Upper lobe of right lung (tissue), 1 donor: ENCODE measurements around the gene C16orf82. TPM values are rescaled to one million over a fixed set of nuclear protein-coding genes. Genes with fewer than 3 reads are reported as not detected.

ENCODE experiments used
- ATAC-seq: fragments of 200-7000 bp; cut with Tn5 transposase; one replicate; pipeline ENCODE4 v1.9.1; 2020; ENCODE audit warnings: mild to moderate bottlenecking, moderate library complexity
- DNase-seq: peaks from one replicate; pipeline ENCODE4 v3.0.0-alpha.2; 2020
- H3K27ac ChIP-seq: fragments of 200-600 bp; one replicate; pipeline ENCODE4 v1.8.0; 2022
- H3K27me3 ChIP-seq: fragments of 200-600 bp; one replicate; pipeline ENCODE4 v1.8.0; 2022; ENCODE audit warnings: mild to moderate bottlenecking
- H3K36me3 ChIP-seq: fragments of 200-600 bp; one replicate; pipeline ENCODE4 v1.8.0; 2022
- H3K4me1 ChIP-seq: fragments of 200-600 bp; one replicate; pipeline ENCODE4 v1.8.0; 2022
- H3K4me3 ChIP-seq: fragments of 200-600 bp; one replicate; pipeline ENCODE4 v1.8.0; 2022; ENCODE audit warnings: mild to moderate bottlenecking
- H3K9me3 ChIP-seq: fragments of 200-600 bp; one replicate; pipeline ENCODE4 v1.8.0; 2022
- intact Hi-C: fragments of 100-400 bp; cut with DNase I; formaldehyde crosslinking; loops from one replicate; pipeline ENCODE4 v1.11.0; 2022
- long read RNA-seq: library from polyadenylated mRNA; unstranded; transcript quantifications from one replicate; pipeline ENCODE4 v2.0.0, GENCODE V29; 2021
- total RNA-seq: library from RNA; stranded (reverse); fragmentation: NEBNext Ultra II Directional; extraction: Animal tissue kit (Norgen Biotek cat#: 25700); gene quantifications from one replicate; pipeline ENCODE4 v1.2.1, GENCODE V29; 2021
- TF ChIP-seq, protein P1 (sequence below): fragments of 200-600 bp; IDR thresholded peaks from one replicate; pipeline ENCODE4 v1.8.0; 2022; ENCODE audit warnings: antibody characterized with exemption
- donor health status: DM: no; HTN: yes; CAD: no; lungs with severe emphysema.

The C16orf82 gene
- total RNA-seq, result not detected
- long read RNA-seq, result 0 reads

- intact Hi-C loops, result no loop called here
- Histone ChIP-seq H3K36me3 (no peaks in the 10 kb centered on the region), H3K27me3 (peaks cover 5% of the 10 kb centered on the region), H3K4me1 (no peaks in the 10 kb centered on the region), H3K27ac (no peak within 1 kb of the TSS), H3K4me3 (no peak within 1 kb of the TSS), H3K9me3 (no peaks in the 10 kb centered on the region)
- DNase-seq (no peak), ATAC-seq (peak; percentile 16)
- TF ChIP-seq, protein P1, sequence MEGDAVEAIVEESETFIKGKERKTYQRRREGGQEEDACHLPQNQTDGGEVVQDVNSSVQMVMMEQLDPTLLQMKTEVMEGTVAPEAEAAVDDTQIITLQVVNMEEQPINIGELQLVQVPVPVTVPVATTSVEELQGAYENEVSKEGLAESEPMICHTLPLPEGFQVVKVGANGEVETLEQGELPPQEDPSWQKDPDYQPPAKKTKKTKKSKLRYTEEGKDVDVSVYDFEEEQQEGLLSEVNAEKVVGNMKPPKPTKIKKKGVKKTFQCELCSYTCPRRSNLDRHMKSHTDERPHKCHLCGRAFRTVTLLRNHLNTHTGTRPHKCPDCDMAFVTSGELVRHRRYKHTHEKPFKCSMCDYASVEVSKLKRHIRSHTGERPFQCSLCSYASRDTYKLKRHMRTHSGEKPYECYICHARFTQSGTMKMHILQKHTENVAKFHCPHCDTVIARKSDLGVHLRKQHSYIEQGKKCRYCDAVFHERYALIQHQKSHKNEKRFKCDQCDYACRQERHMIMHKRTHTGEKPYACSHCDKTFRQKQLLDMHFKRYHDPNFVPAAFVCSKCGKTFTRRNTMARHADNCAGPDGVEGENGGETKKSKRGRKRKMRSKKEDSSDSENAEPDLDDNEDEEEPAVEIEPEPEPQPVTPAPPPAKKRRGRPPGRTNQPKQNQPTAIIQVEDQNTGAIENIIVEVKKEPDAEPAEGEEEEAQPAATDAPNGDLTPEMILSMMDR, result no peak
Observed at GRCh38 chr16:27066668-27067537, at the start of gene C16orf82. TSS of gene C16orf82 (plus strand) at chr16:27066927.

DNA sequence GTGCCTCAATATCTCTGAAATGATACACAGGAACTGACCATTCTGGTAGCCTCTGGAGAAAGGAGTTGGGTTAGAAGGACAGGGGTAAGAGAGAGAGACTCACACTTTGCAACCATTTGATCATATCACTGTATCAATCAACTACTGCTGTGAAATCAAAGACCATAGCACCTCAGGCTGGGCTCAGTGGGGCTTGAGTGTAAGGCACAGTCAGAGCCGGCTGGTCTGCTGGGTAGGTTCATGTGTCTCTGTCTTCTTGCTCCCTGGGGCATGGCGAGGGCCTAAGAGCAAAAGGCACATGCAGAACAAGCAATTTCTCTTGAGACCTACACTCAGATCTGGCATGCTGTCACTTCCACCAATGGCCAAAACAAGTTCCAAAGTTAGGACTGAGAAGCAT lies 46.7 kb upstream of the C16orf82 start:
- DNase-seq, result no peak
- Histone ChIP-seq H3K4me1 (no peaks in the 10 kb centered on the region), H3K27ac (no peak overlapping the region), H3K9me3 (no peaks in the 10 kb centered on the region), H3K36me3 (no peaks in the 10 kb centered on the region), H3K27me3 (no peaks in the 10 kb centered on the region), H3K4me3 (no peak overlapping the region)
- no peak for ATAC-seq
- intact Hi-C loops, result no loop called here
- TF ChIP-seq, protein P1, result no peak

DNA sequence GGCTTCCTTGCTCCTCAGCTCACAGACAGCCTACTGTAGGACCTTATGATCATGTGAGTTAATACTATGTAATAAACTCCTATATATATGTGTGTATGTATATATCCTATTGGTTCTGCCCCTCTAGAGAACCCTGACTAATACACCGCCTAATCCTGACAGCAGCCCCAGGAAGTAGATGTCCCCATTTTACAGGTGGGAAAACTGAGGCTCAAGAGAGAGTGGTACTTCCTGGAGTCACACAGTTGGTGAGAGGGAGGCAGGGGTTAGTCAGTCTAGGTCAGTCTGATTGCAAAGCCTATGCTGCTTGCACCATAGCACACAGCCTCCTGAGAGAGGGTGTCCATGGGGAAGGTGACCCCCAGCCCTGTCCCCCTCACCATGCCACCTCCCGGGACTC lies 42.7 kb upstream of the C16orf82 start:
- Histone ChIP-seq H3K4me3 (no peak overlapping the region), H3K36me3 (no peaks in the 10 kb centered on the region), H3K9me3 (no peaks in the 10 kb centered on the region), H3K4me1 (no peaks in the 10 kb centered on the region), H3K27me3 (no peaks in the 10 kb centered on the region), H3K27ac (no peak overlapping the region)
- ATAC-seq, result no peak
- DNase-seq, result no peak
- TF ChIP-seq, protein P1, result no peak
- intact Hi-C loops, result no loop called here

DNA sequence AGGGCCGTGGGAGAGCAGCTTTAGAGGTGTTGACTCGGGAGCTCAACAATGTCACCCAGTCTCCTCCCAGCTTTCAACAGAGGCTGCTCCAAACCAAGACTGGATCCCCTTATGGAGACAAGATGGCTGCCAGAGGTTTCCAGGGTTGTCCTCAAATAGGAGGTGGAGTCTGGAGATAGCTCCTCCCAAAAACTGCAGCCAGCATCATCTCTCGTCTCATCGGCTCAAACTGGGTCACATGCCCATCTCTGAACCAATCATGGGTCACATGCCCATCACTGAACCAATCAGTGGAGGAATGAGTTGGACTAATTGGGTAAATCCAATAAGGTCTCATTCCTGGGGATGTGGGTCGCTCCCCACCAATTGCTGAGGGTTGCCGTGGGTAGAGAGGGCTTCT lies 41.1 kb upstream of the C16orf82 start:
- no peaks in the 10 kb centered on the region for H3K36me3 ChIP-seq
- no peaks in the 10 kb centered on the region for H3K27me3 ChIP-seq
- DNase-seq (no peak), ATAC-seq (no peak)
- no peaks in the 10 kb centered on the region for H3K9me3 ChIP-seq
- no peak overlapping the region for H3K4me3 ChIP-seq
- no peaks in the 10 kb centered on the region for H3K4me1 ChIP-seq
- TF ChIP-seq, protein P1, result no peak
- intact Hi-C loops, result no loop called here
- H3K27ac ChIP-seq, result no peak overlapping the region

DNA sequence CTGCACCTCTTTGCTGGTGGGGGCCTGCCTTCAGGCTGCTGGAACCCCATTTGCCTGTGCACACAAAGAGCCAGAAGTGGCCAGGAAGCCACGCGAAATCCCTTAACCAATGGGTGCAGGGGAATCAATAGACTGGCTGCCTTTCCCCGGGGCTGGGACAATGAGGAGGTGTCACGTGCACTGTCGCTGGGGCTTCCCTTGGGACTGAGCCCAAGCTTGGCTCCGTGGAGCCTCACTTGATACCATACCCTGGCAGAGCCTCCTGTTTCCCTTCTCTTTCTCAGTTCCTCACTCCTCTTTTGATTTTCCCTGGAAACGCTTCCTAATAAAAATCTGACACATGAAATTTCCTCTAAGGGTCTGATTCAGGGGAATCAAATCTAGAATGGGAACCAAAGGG lies 38.8 kb upstream of the C16orf82 start:
- Histone ChIP-seq H3K36me3 (no peaks in the 10 kb centered on the region), H3K27me3 (no peaks in the 10 kb centered on the region), H3K27ac (no peak overlapping the region), H3K9me3 (no peaks in the 10 kb centered on the region), H3K4me3 (no peak overlapping the region), H3K4me1 (no peaks in the 10 kb centered on the region)
- intact Hi-C loops, result no loop called here
- ATAC-seq (no peak), DNase-seq (no peak)
- TF ChIP-seq, protein P1, result no peak
